ENCODE measurements around the gene RBM10. TPM values are rescaled to one million over a fixed set of nuclear protein-coding genes. Genes with fewer than 3 reads are reported as not detected.

RBM10 gene
- total and polyA plus RNA-seq, 2 of the 13 experiments (the other 11 are each of a cell fraction or from before 2014, with no cell fraction given) = 15.9 to 43.1 TPM

GRCh38 chrX:47200385-47201150 is 55.5 kb downstream of the RBM10 start:
- intact Hi-C loops (cut with micrococcal nuclease; ENCODE audit: unreplicated experiment) = no loop called here
- FAIRE-seq (peak; percentile 56), DNase-seq (ENCODE audit: low spot score) (peak; percentile 42), ATAC-seq (peak; percentile 55)
- no TSS peak for BruUV-seq (replicated peaks)
- Histone ChIP-seq H3K79me2 (ENCODE audit: insufficient read depth, low read length) (peaks cover 28% of the 10 kb centered on the region), H3K27me3 (ENCODE audit: control insufficient read depth in 1 of 2, insufficient read depth in 2 of 2, low read length in 2 of 2) (no peaks in the 10 kb centered on the region), H3K27ac (ENCODE audit: extremely low read length, insufficient read depth, low read length) (peak overlapping the region; percentile 63), H3K36me3 (replicated peaks in 1 of 2; ENCODE audit: control insufficient read depth in 1 of 2, insufficient read depth in 2 of 2, low read length in 2 of 2) (peaks cover 14 to 57% of the 10 kb centered on the region in 2 experiments), H3K4me1 (ENCODE audit: insufficient read depth, low read length) (peaks cover 63% of the 10 kb centered on the region), H3K9ac (ENCODE audit: insufficient read depth, low read depth, low read length) (no peak overlapping the region; the same call in 1 of the 2 replicates), H4K20me1 (ENCODE audit: insufficient read depth, low read length) (peaks cover 8% of the 10 kb centered on the region), H2AFZ (ENCODE audit: low read length) (no peak overlapping the region), H3K4me2 (ENCODE audit: low read depth, low read length) (peak overlapping the region; percentile 32; the same call in 1 of the 2 replicates), H3K4me3 (replicated peaks in 1 of 3; ENCODE audit: insufficient read depth in 1 of 3, low read depth in 2 of 3, low read length in 3 of 3) (no peak overlapping the region), H3K9me3 (ENCODE audit: low read length) (no peaks in the 10 kb centered on the region)
- ChIA-PET POLR2A (interaction anchor here (1.2 kb wide), 1 partner anchor 18 kb away, joined by 13 read pairs; the partner anchor contains the start of gene CDK16), CTCF (ENCODE audit: low intra/inter-chr PET ratio, low total read pairs) (no interaction called here)
- WGBS (ENCODE audit: low lambda C conversion rate) = 58% methylated on average over 4 of the region's 9 CpGs
- in situ Hi-C loops (cut with HindIII; ENCODE audit: extremely low pct_ligation_motif_present, low pct_unique_long_range_greater_than_20kb) = no loop called here
- TF ChIP-seq CHD2 (IDR thresholded peaks at IDR 0.05; ENCODE audit: low read depth, low read length) (no peak), SSRP1 (CRISPR knock-in tag; IDR thresholded peaks at IDR 0.05) (no peak), PAXIP1 (CRISPR knock-in tag; conservative IDR thresholded peaks at IDR 0.05) (0 out of 2 replicates have a peak, but pooled peaks have one; percentile 35), SIX1 (CRISPR knock-in tag; IDR thresholded peaks at IDR 0.05; ENCODE audit: borderline replicate concordance) (no peak), TOPORS (CRISPR knock-in tag; IDR thresholded peaks at IDR 0.05) (no peak), ZNF143 (CRISPR knock-in tag; IDR thresholded peaks at IDR 0.05) (no peak), SMC3 (IDR thresholded peaks at IDR 0.05; ENCODE audit: low read length) (no peak), REST (IDR thresholded peaks at IDR 0.05; ENCODE audit: borderline replicate concordance in 1 of 2, low read depth in 1 of 2, low read length in 2 of 2) (no peak), IKZF4 (CRISPR knock-in tag; IDR thresholded peaks at IDR 0.05; ENCODE audit: borderline replicate concordance, low read depth, not compliant biosample characterization) (no peak), ZNF18 (CRISPR knock-in tag; IDR thresholded peaks at IDR 0.05; ENCODE audit: insufficient replicate concordance) (no peak)

Measured in HepG2 (cell line).